NCI-H460 (cell line): ENCODE data around the gene FOXJ1. TPM values are rescaled to one million over a fixed set of nuclear protein-coding genes. Genes with fewer than 3 reads are reported as not detected.

Source experiments
- DNase-seq: peaks from one replicate; pipeline ENCODE4 v3.0.0-alpha.2; 2016; ENCODE audit warnings: low read depth; ENCODE audit errors: extremely low read depth
- small RNA-seq, 2 experiments: library from RNA; depleted of rRNA; stranded (forward); fragments of <200 nt; gene quantifications; one replicate each; pipeline ENCODE3, GENCODE V24; 2014
- total RNA-seq: library from RNA; depleted of rRNA; stranded (reverse); fragments of >200 nt; shearing (Covaris generic); gene quantifications from 2 replicates; pipeline ENCODE4 v1.2.3, GENCODE V29; 2014; rRNA removed

The FOXJ1 gene
- total RNA-seq, 1 experiment from 2014 or later = not detected

DNA sequence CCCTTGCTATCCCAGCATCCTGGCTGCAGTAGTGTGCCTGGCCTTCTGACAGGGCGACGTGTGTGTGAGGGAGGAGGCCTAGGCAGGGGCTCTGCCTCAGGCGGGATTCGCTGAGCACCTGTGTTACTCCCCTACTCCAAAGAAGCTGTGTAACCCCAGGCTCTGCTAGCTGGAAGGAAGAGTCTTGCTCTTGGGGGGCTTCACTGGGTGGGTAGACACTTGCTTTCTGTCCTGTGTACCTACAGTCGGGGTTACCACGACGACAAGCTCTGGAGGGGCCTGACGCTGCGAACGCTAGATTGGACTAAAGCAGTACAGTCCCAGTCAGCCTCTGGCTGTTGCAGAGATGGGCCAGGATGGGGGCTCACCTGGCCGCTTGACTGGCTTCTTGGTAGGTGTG lies 47.0 kb downstream of the FOXJ1 start:
- no peak for DNase-seq

DNA sequence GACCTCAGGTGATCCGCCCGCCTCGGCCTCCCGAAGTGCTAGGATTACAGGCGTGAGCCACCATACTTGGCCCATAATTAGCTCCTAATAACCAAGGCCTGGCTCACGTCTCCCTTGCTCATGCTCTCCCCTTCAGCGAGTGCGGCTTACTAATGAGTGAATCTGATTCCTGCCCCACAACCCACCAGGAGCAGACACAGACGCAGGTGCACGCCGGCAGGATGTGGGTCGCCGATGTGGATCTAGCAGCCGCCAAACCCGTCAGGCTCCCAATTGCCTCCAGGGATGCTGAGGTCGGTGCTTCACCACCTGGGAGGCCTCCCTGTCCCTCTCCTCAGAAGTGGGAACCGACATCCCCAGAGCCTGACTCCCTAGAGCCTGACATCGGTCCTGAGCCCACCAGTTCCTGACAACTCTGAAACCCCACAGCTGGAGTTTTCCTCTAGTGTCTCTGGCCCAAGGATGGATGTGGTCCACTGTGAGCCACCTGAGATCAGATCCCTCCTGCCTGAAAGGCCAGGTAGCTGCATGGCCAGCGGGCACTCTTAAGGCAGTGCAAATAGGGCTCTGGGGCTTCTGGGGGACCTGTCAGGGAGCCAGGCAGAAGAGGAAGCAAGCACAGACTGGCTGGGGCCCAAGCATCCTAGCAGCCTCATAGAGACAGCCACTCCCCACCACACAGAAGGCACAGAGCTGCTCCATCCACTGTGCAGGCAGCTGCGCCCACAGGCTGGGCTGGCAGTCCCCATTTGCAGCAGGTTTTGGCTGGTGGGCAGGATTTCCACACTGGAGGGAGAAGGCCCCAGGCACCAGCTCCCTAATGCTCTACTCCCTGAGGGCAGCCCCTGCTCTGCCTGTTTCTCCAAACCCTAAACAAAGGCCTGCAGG lies 48.3 kb downstream of the FOXJ1 start:
- DNase-seq = no peak

DNA sequence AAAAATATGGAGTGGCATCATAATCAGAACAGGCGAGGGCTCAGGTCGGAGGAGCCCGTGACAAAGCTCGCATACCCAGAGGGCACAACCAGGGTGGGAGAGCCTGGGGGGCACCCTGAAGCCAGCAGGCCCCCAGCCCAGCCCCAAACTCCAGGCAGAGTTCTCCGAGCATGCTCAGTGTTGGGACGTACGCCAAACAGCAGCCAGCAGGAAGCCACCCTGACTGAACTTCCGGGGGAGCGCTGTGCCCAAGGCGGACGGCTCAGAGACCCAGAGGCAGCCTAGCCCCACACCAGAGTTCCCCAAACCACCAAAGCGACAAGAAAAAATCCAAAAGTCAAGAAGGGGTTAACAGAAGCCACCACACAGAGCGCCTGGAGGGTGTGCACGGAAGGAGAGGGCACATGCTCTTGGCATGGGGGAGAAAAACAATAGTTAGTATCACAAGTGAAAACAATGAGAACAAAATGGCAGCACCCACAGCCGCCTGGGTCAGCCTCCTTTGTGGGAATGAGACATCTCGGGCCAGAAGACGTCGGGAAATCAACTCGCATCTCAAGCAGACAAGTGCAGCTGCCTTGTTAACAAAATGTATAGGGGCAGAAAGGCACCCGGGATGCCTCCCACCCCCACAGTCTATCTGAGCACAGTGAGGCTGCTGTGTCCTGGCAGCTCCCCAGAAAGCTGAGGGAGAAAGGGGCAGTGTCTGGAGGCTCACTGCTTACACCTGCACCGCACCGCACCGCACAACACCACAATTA lies 49.3 kb downstream of the FOXJ1 start:
- no peak for DNase-seq

DNA sequence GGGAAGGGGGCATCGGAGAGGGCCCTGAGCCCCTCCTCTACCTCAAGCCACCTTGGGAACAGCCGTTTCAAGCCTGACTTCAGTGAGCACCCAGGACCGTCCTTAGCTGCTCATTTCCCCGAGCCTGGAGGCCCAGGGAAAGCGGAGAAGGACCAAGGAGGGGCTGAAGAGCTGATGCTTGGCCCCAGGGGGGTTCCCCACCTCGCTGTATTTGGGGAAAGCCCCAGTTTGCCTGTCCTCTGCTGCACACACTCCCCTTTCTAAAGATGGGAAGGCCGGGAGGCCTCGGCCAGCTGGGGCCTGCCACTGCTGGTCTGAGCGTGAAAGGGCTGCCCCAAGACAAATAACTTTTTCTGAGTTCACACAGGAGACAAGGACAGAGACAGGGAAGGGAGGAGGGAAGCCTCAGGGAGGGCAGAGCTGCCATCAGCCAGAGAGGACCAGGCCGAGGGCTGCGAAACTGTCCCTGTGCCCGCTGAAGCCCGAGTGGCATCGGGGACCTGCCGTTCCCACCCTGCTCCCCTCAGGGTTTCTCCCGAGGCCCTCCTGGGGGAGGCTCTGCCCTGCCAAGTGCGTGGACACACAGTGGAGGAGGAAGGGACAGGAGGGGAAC lies 50.4 kb downstream of the FOXJ1 start:
- no peak for DNase-seq

DNA sequence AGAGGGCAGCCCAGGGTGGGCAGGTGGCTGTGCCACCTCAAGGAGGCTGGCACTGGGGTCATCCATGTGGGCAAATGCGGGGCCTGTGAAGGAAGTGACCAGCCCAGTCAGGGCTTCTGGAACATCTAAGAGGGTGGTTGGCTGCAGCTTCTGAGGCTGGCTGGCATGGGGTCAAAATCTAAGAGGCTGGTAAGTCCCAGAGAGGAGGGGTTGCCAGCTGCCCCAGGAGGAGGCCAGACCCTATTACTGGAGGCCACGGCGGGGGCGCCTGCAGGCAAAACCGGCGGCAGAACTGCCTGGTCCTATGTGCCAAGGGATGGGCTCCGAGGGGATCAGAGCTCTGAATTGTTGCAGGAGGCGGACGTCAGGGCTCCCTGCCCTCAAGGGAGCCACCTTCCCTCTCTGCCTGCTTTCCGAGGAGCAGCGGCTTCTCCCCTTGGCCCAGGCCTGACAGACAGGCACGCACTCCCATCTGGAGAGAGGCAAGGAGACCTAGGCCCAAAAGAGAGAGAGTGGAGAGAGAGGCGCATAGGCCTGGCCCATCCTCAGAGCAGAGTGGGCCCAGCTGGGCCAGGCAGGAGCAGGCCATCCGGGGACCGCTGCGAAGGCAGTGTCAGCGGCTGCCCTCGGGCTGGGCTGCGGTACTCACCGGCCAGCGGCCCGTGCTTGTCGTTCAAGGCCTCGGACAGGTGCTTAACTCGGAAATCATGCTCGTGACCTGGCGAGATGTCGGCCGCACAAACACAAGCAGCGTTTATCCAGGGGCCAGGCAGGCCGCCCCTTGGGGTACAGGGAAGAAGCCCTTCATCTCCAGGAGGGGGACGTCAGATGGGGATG lies 51.1 kb downstream of the FOXJ1 start:
- DNase-seq = no peak

DNA sequence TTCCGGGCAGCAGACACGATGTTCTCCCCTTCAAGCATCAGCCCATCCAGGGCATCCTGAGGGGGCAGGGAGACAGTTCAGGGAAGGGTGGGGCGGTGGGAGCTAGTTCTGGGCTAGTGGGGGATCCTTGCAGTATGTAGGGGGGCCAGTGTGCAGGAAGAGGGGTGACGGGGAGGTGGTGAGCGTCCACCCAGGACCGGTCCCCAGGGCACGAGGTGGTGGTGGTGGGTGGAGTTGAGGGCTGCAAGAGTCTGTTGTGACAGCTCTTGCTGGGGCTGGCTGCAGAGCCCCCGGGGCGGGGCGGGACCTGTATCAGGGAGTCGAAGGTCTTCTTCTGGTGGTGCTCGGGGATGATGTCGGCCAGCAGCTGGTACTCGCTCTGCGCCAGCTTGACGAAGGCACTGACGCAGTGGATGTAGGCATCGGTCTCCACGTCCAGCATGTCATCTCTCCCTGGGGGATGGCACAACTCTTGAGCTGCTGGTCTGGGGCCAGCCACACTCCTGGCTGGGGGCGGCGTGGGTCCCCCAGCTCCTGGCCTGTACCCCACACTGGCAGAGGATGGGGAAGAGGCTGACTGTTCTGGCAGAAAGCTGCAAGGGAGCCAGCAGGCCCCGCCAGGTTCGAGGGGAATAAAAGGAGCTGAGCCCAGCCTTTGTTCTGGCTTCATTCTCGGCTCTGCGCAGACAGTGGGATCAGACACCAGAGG lies 52.0 kb downstream of the FOXJ1 start:
- DNase-seq = no peak

DNA sequence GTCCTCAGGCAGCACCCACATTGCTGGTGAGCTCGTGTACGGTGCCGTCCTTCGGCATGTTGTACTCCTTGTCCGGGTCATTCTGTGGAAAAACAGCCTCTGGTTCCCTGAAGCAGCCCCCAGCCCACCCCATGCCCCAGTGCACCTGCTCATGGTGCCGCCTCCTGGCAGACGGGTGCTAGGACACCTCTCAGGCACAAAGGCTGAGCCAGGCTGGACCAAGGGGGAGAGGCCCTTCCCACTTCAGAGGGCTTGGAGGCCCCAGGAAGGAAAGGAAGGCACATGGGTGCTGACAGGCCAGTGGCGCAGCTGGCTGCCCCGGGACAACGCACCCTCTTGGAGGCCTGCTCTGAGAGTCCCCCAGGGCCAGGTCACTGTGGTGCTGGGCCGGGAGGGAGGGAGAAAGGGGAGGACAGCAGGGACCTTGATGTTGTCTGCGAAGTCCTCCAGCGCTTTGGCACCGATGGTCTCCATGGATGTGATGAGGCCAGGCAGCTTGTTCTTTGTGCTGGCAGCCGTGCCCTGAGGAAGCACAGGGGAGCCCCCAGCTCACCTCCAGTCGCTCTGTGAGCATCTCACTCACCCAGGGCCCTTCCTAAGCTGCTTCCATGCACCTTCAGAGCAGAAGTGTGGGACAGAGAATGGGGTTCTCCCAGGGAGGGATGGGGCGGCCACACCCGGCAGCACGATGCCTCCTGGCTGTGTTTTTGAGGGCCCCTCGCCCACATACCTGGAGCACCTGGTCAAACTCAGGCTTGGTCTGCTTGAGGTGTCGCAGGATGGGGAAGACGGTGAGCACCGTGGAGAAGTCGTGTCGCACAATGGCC lies 52.8 kb downstream of the FOXJ1 start:
- DNase-seq = no peak

DNA sequence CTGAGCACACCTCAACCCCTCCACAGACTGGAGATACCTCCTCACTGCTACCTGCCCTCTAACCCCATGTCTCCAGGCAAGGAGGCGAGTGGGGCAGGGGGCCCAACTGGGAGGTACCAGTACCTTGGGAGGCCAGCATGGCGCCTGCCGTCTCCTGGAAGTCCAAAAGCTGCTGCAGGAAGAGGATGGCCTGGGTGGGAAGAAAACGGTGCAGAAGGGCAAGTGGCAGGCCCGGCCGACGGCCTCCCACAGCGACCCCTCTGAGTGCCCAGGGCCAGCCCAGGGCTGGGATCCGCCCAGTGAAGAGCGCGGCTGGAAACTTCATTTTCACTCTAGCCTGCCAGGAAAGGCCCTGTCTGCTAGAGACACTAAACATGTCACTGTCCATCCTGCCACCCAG lies 53.5 kb downstream of the FOXJ1 start:
- DNase-seq = no peak

DNA sequence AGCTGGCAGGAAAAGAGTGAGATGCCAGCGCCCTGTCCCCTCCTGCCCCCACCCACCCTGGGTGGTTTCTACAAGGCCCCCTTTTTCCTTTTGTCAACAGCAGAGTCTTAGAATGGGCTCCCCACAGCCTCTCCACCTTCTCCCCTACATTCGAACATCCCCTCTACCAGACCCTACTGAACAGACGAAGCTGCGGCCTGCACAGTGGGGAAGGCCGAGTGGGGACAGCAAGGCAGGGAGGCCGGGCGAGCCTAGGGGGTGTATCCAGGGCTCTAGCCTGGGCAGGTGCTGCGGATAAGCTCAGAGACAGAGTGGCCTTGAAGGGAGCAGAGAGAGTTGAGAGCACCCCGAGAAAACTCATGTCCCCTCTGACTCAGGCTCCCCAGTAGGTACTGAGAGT lies 54.7 kb downstream of the FOXJ1 start:
- no peak for DNase-seq

Small RNAs within 50 kb of the gene (small RNA-seq; reads per million reads assigned to genes)
- 0.02 to 0.12 reads per million in 2 experiments for gene MIR6868

Other genes starting within 250 kb of the FOXJ1 start
- 30.2 and 32.0 TPM in 2 replicates for gene TRIM65, start 244.3 kb downstream of the FOXJ1 start, total RNA-seq
- gene MRPL38, start 236.4 kb downstream of the FOXJ1 start, total RNA-seq = 42.6 and 43.0 TPM in 2 replicates
- gene FBF1, start 200.2 kb downstream of the FOXJ1 start, total RNA-seq = 6.8 and 9.1 TPM in 2 replicates
- gene ACOX1, start 162.1 kb downstream of the FOXJ1 start, total RNA-seq = 24.9 and 28.4 TPM in 2 replicates
- 18.2 and 18.9 TPM in 2 replicates for gene TEN1, start 162.0 kb downstream of the FOXJ1 start, total RNA-seq
- 4.8 and 7.7 TPM in 2 replicates for gene CDK3, start 140.4 kb downstream of the FOXJ1 start, total RNA-seq
- gene EVPL, start 113.9 kb downstream of the FOXJ1 start, total RNA-seq = 8.0 and 8.6 TPM in 2 replicates
- 31.7 and 34.9 TPM in 2 replicates for gene SRP68, start 68.7 kb downstream of the FOXJ1 start, total RNA-seq
- not detected in 2 replicates for gene GALR2, start 66.5 kb downstream of the FOXJ1 start, total RNA-seq
- 0.10 TPM in 1 of 2 replicates, not detected in the other for gene ZACN, start 62.1 kb downstream of the FOXJ1 start, total RNA-seq
- 54.6 and 56.7 TPM in 2 replicates for gene EXOC7, start 37.5 kb downstream of the FOXJ1 start, total RNA-seq
- 1.3 and 1.9 TPM in 2 replicates for gene RNF157, start 99.2 kb upstream of the FOXJ1 start, total RNA-seq
- 11.5 and 12.2 TPM in 2 replicates for gene UBALD2, start 124.1 kb upstream of the FOXJ1 start, total RNA-seq
- 0.23 and 0.67 TPM in 2 replicates for gene QRICH2, start 167.0 kb upstream of the FOXJ1 start, total RNA-seq
- 41.0 and 44.8 TPM in 2 replicates for gene PRPSAP1, start 212.7 kb upstream of the FOXJ1 start, total RNA-seq
- gene SPHK1, start 243.4 kb upstream of the FOXJ1 start, total RNA-seq = 7.0 and 9.6 TPM in 2 replicates